HepG2 (cell line): ENCODE results near the gene PHKA2. TPM values are rescaled to one million over a fixed set of nuclear protein-coding genes. Genes with fewer than 3 reads are reported as not detected.

Experiments used
- CREB3 ChIP-seq: sonication (generic); formaldehyde crosslinking; IDR thresholded peaks from 2 replicates; pipeline ENCODE4 v1.5.0; 2020; ENCODE audit warnings: missing genetic modification reagents
- ELF4 ChIP-seq: sonication (generic); formaldehyde crosslinking; IDR thresholded peaks from 2 replicates; pipeline ENCODE4 v1.5.0; 2020; ENCODE audit warnings: missing genetic modification reagents, mild to moderate bottlenecking, moderate library complexity, borderline replicate concordance
- FOXA3 ChIP-seq: IDR thresholded peaks from 2 replicates; pipeline ENCODE4 v1.6.1; 2016; ENCODE audit warnings: missing genetic modification reagents, missing compliant biosample characterization
- KDM2A ChIP-seq: sonication (generic); formaldehyde crosslinking; IDR thresholded peaks from 2 replicates; pipeline ENCODE4 v1.4.0; 2020; ENCODE audit warnings: low read depth, missing genetic modification reagents, borderline replicate concordance
- ZNF263 ChIP-seq: sonication (generic); formaldehyde crosslinking; IDR thresholded peaks from 2 replicates; pipeline ENCODE4 v1.4.0; 2020; ENCODE audit warnings: missing genetic modification reagents
- ZNF646 ChIP-seq: sonication (generic); formaldehyde crosslinking; IDR thresholded peaks from 2 replicates; pipeline ENCODE4 v1.9.0; 2021; ENCODE audit warnings: mild to moderate bottlenecking, missing genetic modification reagents
- ZNF7 ChIP-seq: IDR thresholded peaks from 2 replicates; pipeline ENCODE4 v1.6.1; 2016; ENCODE audit warnings: missing biosample characterization, missing genetic modification reagents
- ZNF788 ChIP-seq: sonication (generic); formaldehyde crosslinking; IDR thresholded peaks from 2 replicates; pipeline ENCODE4 v1.5.0; 2020; ENCODE audit warnings: mild to moderate bottlenecking, missing genetic modification reagents, borderline replicate concordance
- polyA plus RNA-seq, 8 experiments: library from polyadenylated mRNA; depleted of rRNA in 3 of 8; stranded (reverse) in 7 of 8; unstranded in 1 of 8; fragments of >200 nt; fragmentation: Illumina TruSeq in 4 of 8; extraction: Trizol in 4 of 8; gene quantifications; 2 replicates each; pipeline versions ENCODE4 v1.2.1 to v1.2.3, GENCODE V29; 2011 to 2016; ENCODE audit warnings: low read depth in 4 of 8, missing spikeins in 1 of 8, mixed read lengths in 1 of 8; ENCODE audit not compliant: insufficient read depth in 1 of 8
- total RNA-seq, 5 experiments: library from RNA; depleted of rRNA; stranded (reverse); fragments of >200 nt; fragmentation: Illumina TruSeq; extraction: Trizol; gene quantifications; 2 replicates each; pipeline ENCODE4 v1.2.3, GENCODE V29; 2016; ENCODE audit warnings: low read depth in 1 of 5

The PHKA2 gene
- total and polyA plus RNA-seq, 2 of the 13 experiments (the other 11 are each of a cell fraction or from before 2014, with no cell fraction given): 20.5 to 273 TPM

- TF ChIP-seq CREB3 (CRISPR knock-in tag) (no peak), ZNF7 (no peak), ZNF263 (CRISPR knock-in tag) (no peak), ZNF788 (CRISPR knock-in tag) (no peak), ELF4 (no peak), KDM2A (CRISPR knock-in tag) (no peak), ZNF646 (CRISPR knock-in tag) (no peak), FOXA3 (peak; percentile 31; the same call in 1 of the 2 replicates)
- TF ChIP-seq, all 625 proteins: peak for 11
Measured at GRCh38 chrX:18981124-18981807, 2.6 kb downstream of the PHKA2 start (continued).
